ENCODE data around the gene MTNR1B. TPM values are rescaled to one million over a fixed set of nuclear protein-coding genes. Genes with fewer than 3 reads are reported as not detected.

MTNR1B gene
- not detected for polyA plus RNA-seq

- peaks cover 0 to 4% of the 10 kb centered on the region in 2 donors for H3K9me3 ChIP-seq (ENCODE audit: control insufficient read depth in 2 of 2, insufficient read depth in 1 of 2, low read depth in 1 of 2, low read length in 1 of 2)
- no peaks in the 10 kb centered on the region for H3K4me1 ChIP-seq (ENCODE audit: control insufficient read depth in 2 of 2, insufficient read depth in 2 of 2, low read length in 1 of 2)
- no peaks in the 10 kb centered on the region for H3K36me3 ChIP-seq (ENCODE audit: control insufficient read depth in 2 of 2, insufficient read depth in 2 of 2, low read length in 1 of 2)
- H3K27me3 ChIP-seq (ENCODE audit: control insufficient read depth in 1 of 2, insufficient read depth in 2 of 2, low read length in 2 of 2): peaks cover 0 to 11% of the 10 kb centered on the region in 2 donors
- no peak within 1 kb of the TSS for H3K4me3 ChIP-seq (ENCODE audit: low read depth in 1 of 2, low read length in 2 of 2)
- no peak within 1 kb of the TSS for H3K27ac ChIP-seq (ENCODE audit: low read depth in 2 of 2, low read length in 1 of 2)
- WGBS, 2 donors: 8 to 12% methylated on average over 57 to 58 of the region's 58 CpGs
Measured at GRCh38 chr11:92969634-92970347, at the start of gene MTNR1B. TSS of gene MTNR1B (plus strand) at chr11:92969651. CDS start at chr11:92969726, 75 bp downstream.

DNA sequence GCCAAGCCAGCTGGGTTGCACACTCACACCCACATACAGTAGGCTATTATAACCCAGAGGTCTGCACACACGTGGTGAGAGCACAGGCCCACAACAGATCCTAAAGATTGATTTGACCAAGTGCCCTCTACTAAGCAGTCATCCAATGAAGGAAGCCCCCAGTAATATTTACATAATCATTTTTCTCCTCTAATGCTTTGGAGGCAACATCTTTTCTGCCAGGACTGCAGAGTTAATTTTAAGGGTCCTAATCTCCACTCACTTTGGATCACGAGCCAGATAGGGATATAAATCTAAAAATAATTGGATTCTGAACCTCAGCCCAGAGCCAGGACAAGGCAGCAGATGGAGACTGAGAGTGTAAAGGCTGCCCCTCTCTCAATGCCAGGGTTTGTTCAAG lies 49.1 kb upstream of the MTNR1B start:
- 22 to 30% methylated on average over 2 of the region's 2 CpGs for WGBS, 2 donors
- Histone ChIP-seq H3K4me3 (ENCODE audit: low read depth in 1 of 2, low read length in 2 of 2) (no peak overlapping the region), H3K27me3 (ENCODE audit: control insufficient read depth in 1 of 2, insufficient read depth in 2 of 2, low read length in 2 of 2) (no peaks in the 10 kb centered on the region), H3K27ac (ENCODE audit: low read depth in 2 of 2, low read length in 1 of 2) (no peak overlapping the region), H3K36me3 (ENCODE audit: control insufficient read depth in 2 of 2, insufficient read depth in 2 of 2, low read length in 1 of 2) (no peaks in the 10 kb centered on the region), H3K4me1 (ENCODE audit: control insufficient read depth in 2 of 2, insufficient read depth in 2 of 2, low read length in 1 of 2) (no peaks in the 10 kb centered on the region), H3K9me3 (ENCODE audit: control insufficient read depth in 2 of 2, insufficient read depth in 1 of 2, low read depth in 1 of 2, low read length in 1 of 2) (no peaks in the 10 kb centered on the region)

- no peak overlapping the region for H3K4me3 ChIP-seq (ENCODE audit: low read depth in 1 of 2, low read length in 2 of 2)
- H3K36me3 ChIP-seq (ENCODE audit: control insufficient read depth in 2 of 2, insufficient read depth in 2 of 2, low read length in 1 of 2): no peaks in the 10 kb centered on the region
- WGBS, 2 donors: 10 to 18% methylated on average over 1 of the region's 1 CpG
- no peaks in the 10 kb centered on the region for H3K27me3 ChIP-seq (ENCODE audit: control insufficient read depth in 1 of 2, insufficient read depth in 2 of 2, low read length in 2 of 2)
- no peak overlapping the region for H3K27ac ChIP-seq (ENCODE audit: low read depth in 2 of 2, low read length in 1 of 2)
- no peaks in the 10 kb centered on the region for H3K4me1 ChIP-seq (ENCODE audit: control insufficient read depth in 2 of 2, insufficient read depth in 2 of 2, low read length in 1 of 2)
- H3K9me3 ChIP-seq (ENCODE audit: control insufficient read depth in 2 of 2, insufficient read depth in 1 of 2, low read depth in 1 of 2, low read length in 1 of 2): no peaks in the 10 kb centered on the region
Measured at GRCh38 chr11:92922731-92923130, 46.7 kb upstream of the MTNR1B start.

- Histone ChIP-seq H3K36me3 (ENCODE audit: control insufficient read depth in 2 of 2, insufficient read depth in 2 of 2, low read length in 1 of 2) (no peaks in the 10 kb centered on the region), H3K4me3 (ENCODE audit: low read depth in 1 of 2, low read length in 2 of 2) (no peak overlapping the region), H3K27me3 (ENCODE audit: control insufficient read depth in 1 of 2, insufficient read depth in 2 of 2, low read length in 2 of 2) (no peaks in the 10 kb centered on the region), H3K27ac (ENCODE audit: low read depth in 2 of 2, low read length in 1 of 2) (no peak overlapping the region), H3K4me1 (ENCODE audit: control insufficient read depth in 2 of 2, insufficient read depth in 2 of 2, low read length in 1 of 2) (no peaks in the 10 kb centered on the region), H3K9me3 (ENCODE audit: control insufficient read depth in 2 of 2, insufficient read depth in 1 of 2, low read depth in 1 of 2, low read length in 1 of 2) (no peaks in the 10 kb centered on the region)
- WGBS, 2 donors: 77 to 89% methylated on average over 3 of the region's 3 CpGs
Measured at GRCh38 chr11:92929246-92929645, 40.2 kb upstream of the MTNR1B start.

- H3K36me3 ChIP-seq (ENCODE audit: control insufficient read depth in 2 of 2, insufficient read depth in 2 of 2, low read length in 1 of 2): no peaks in the 10 kb centered on the region
- H3K27me3 ChIP-seq (ENCODE audit: control insufficient read depth in 1 of 2, insufficient read depth in 2 of 2, low read length in 2 of 2): no peaks in the 10 kb centered on the region
- no peaks in the 10 kb centered on the region for H3K4me1 ChIP-seq (ENCODE audit: control insufficient read depth in 2 of 2, insufficient read depth in 2 of 2, low read length in 1 of 2)
- no peak overlapping the region for H3K27ac ChIP-seq (ENCODE audit: low read depth in 2 of 2, low read length in 1 of 2)
- 90 to 93% methylated on average over 11 of the region's 11 CpGs for WGBS, 2 donors
- H3K9me3 ChIP-seq (ENCODE audit: control insufficient read depth in 2 of 2, insufficient read depth in 1 of 2, low read depth in 1 of 2, low read length in 1 of 2): no peaks in the 10 kb centered on the region
- H3K4me3 ChIP-seq (ENCODE audit: low read depth in 1 of 2, low read length in 2 of 2): no peak overlapping the region
Measured at GRCh38 chr11:92929653-92930052, 39.8 kb upstream of the MTNR1B start.

- no peaks in the 10 kb centered on the region for H3K36me3 ChIP-seq (ENCODE audit: control insufficient read depth in 2 of 2, insufficient read depth in 2 of 2, low read length in 1 of 2)
- H3K27ac ChIP-seq (ENCODE audit: low read depth in 2 of 2, low read length in 1 of 2): no peak overlapping the region
- no peak overlapping the region for H3K4me3 ChIP-seq (ENCODE audit: low read depth in 1 of 2, low read length in 2 of 2)
- H3K9me3 ChIP-seq (ENCODE audit: control insufficient read depth in 2 of 2, insufficient read depth in 1 of 2, low read depth in 1 of 2, low read length in 1 of 2): no peaks in the 10 kb centered on the region
- H3K4me1 ChIP-seq (ENCODE audit: control insufficient read depth in 2 of 2, insufficient read depth in 2 of 2, low read length in 1 of 2): no peaks in the 10 kb centered on the region
- WGBS, 2 donors: 38 to 45% methylated on average over 3 of the region's 3 CpGs
- no peaks in the 10 kb centered on the region for H3K27me3 ChIP-seq (ENCODE audit: control insufficient read depth in 1 of 2, insufficient read depth in 2 of 2, low read length in 2 of 2)
Measured at GRCh38 chr11:92931746-92932422, 37.6 kb upstream of the MTNR1B start.

- no peaks in the 10 kb centered on the region for H3K9me3 ChIP-seq (ENCODE audit: control insufficient read depth in 2 of 2, insufficient read depth in 1 of 2, low read depth in 1 of 2, low read length in 1 of 2)
- H3K4me1 ChIP-seq (ENCODE audit: control insufficient read depth in 2 of 2, insufficient read depth in 2 of 2, low read length in 1 of 2): peaks cover 0 to 2% of the 10 kb centered on the region in 2 donors
- 84 to 85% methylated on average over 4 of the region's 4 CpGs for WGBS, 2 donors
- no peaks in the 10 kb centered on the region for H3K36me3 ChIP-seq (ENCODE audit: control insufficient read depth in 2 of 2, insufficient read depth in 2 of 2, low read length in 1 of 2)
- no peak overlapping the region for H3K27ac ChIP-seq (ENCODE audit: low read depth in 2 of 2, low read length in 1 of 2)
- no peak overlapping the region for H3K4me3 ChIP-seq (ENCODE audit: low read depth in 1 of 2, low read length in 2 of 2)
- no peaks in the 10 kb centered on the region for H3K27me3 ChIP-seq (ENCODE audit: control insufficient read depth in 1 of 2, insufficient read depth in 2 of 2, low read length in 2 of 2)
Measured at GRCh38 chr11:92939305-92939704, 30.1 kb upstream of the MTNR1B start.

DNA sequence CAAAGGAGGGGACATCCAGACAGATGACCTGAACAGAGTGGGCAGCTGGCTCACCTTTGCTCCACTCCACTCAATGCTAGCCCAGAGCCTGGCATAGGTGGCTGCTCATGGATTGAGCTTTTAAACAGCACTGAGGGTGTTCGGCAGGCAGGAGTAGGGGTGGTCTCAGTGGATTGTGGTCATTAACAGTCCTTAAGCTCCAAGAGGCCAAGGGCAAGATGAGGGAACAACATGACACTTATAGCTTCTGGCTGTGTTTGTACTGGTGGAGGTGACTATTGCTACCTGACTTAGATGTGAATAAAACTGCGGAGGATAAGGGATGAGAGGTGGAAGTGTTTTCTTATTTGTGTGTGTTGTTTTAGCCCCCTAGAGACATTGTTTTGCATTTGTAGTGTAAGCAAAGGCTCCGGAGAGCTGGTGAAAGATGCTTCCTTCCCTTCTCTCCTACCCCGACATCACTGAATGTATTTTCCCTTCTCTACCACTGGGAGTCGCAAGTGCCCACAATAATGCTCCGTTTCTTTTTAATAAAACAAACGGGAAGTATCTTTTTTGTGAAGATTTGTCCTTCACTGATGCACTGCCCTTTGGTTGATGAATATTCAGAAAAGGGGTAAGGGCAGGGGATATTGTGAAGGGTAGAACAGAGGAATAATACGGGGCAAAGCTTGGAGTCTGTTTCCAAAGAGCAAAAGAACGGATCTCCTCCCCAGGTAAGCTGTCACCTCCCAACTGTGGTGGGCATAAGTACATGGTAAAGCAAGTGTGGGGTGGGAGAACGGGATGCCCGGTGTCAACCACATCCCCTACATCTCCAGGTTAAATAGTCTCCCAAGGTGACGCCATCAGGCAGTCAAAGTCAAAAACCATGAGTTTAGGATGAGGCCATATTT lies 27.5 kb upstream of the MTNR1B start:
- Histone ChIP-seq H3K4me3 (ENCODE audit: low read depth in 1 of 2, low read length in 2 of 2) (no peak overlapping the region), H3K4me1 (ENCODE audit: control insufficient read depth in 2 of 2, insufficient read depth in 2 of 2, low read length in 1 of 2) (peaks cover 0 to 2% of the 10 kb centered on the region in 2 donors), H3K27ac (ENCODE audit: low read depth in 2 of 2, low read length in 1 of 2) (no peak overlapping the region), H3K36me3 (ENCODE audit: control insufficient read depth in 2 of 2, insufficient read depth in 2 of 2, low read length in 1 of 2) (no peaks in the 10 kb centered on the region), H3K9me3 (ENCODE audit: control insufficient read depth in 2 of 2, insufficient read depth in 1 of 2, low read depth in 1 of 2, low read length in 1 of 2) (no peaks in the 10 kb centered on the region), H3K27me3 (ENCODE audit: control insufficient read depth in 1 of 2, insufficient read depth in 2 of 2, low read length in 2 of 2) (no peaks in the 10 kb centered on the region)
- 32 to 37% methylated on average over 12 of the region's 12 CpGs for WGBS, 2 donors

- Histone ChIP-seq H3K27me3 (ENCODE audit: control insufficient read depth in 1 of 2, insufficient read depth in 2 of 2, low read length in 2 of 2) (no peaks in the 10 kb centered on the region), H3K36me3 (ENCODE audit: control insufficient read depth in 2 of 2, insufficient read depth in 2 of 2, low read length in 1 of 2) (no peaks in the 10 kb centered on the region), H3K27ac (ENCODE audit: low read depth in 2 of 2, low read length in 1 of 2) (no peak overlapping the region), H3K4me3 (ENCODE audit: low read depth in 1 of 2, low read length in 2 of 2) (no peak overlapping the region), H3K4me1 (ENCODE audit: control insufficient read depth in 2 of 2, insufficient read depth in 2 of 2, low read length in 1 of 2) (peaks cover 0 to 2% of the 10 kb centered on the region in 2 donors), H3K9me3 (ENCODE audit: control insufficient read depth in 2 of 2, insufficient read depth in 1 of 2, low read depth in 1 of 2, low read length in 1 of 2) (peaks cover 0 to 3% of the 10 kb centered on the region in 2 donors)
- 68 to 77% methylated on average over 3 of the region's 3 CpGs for WGBS, 2 donors
Measured at GRCh38 chr11:92946707-92947106, 22.7 kb upstream of the MTNR1B start.
